ENCODE data around the gene BMP3.

BMP3 gene

DNA sequence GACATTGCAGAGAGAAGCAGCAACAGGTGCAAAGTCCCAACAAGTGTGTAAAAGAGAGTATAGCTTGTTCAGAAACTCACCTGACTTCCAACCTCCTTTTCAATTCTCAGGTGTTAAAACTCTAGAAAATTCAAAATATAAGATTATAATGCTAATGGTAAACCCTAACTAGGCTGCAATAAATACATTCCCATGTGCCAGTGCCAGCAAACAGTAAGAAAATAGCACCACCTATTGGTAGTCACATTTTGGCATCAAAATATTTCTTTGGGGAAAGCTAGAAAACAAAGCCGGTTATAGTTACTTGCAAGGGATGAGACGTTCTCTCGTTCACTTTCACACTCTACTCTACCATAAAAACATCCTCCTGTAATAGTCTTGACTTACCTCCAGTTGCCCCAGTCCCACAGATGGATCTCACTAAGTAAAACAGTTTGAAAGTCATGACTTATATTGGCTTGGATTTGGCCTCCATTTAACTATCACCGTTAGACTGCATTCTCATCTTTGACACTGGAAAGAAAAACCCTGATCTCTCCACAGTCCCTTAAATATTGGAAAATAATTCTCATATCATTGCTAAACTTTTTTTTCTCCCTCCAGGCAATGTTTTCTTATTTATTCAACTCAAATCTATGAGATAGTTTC lies 9.6 kb downstream of the BMP3 start:
- peak; percentile 96 for FAIRE-seq
- TF ChIP-seq POLR2AphosphoS5 (IDR thresholded peaks at IDR 0.05; ENCODE audit: low read depth, low read length): no peak
- no peak for TF ChIP-seq PAX5 (IDR thresholded peaks at IDR 0.05; ENCODE audit: insufficient read depth, low read length, severe bottlenecking)
- TF ChIP-seq TAF1 (IDR thresholded peaks at IDR 0.05; ENCODE audit: low read depth, low read length): no peak
- TF ChIP-seq POU2F2 (IDR thresholded peaks at IDR 0.05; ENCODE audit: low read depth, low read length): no peak
- no peak for TF ChIP-seq POLR2A (IDR thresholded peaks at IDR 0.05; ENCODE audit: low read depth, low read length)
- no peak for TF ChIP-seq SPI1 (IDR thresholded peaks at IDR 0.05; ENCODE audit: low read depth, low read length)
- DNase-seq (ENCODE audit: insufficient read length, low spot score): no peak

DNA sequence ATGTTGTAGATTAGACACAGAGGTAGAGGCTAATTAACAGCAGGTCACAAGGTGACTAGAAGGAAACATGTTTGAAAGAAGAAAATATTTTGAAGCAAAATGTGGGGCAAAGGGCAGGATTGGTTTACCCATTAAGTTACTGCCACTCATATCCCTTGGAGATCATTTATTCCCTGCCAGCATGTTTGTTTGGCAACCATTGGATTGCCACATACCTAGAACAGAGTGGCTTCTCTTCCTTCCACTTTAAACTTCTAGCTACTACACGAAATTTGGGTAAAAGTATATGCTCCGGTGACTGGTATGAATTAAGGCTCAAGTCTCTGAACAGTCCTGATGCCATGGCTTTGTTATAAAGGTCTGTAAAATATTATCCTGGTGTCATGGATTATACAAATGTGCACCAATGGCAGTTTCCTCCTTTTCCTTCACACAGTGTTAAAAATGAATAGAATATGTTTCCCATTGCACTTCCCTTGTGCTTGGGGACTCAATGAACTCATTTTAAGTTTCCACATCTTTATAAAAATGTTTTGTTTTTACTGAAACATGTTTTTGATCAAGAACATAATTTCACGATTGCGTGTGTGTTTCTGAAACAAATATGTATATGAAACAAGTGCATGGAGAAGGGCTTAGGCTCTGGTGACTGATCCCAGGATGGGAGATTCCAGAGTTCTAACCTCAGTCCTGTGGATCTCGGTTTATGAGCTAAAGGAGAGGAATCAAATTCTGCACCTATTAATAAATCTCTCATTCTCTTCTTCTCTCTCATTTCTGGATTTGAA lies 12.3 kb downstream of the BMP3 start:
- DNase-seq (ENCODE audit: insufficient read length, low spot score) (no peak), FAIRE-seq (no peak)
- TF ChIP-seq POLR2AphosphoS5 (IDR thresholded peaks at IDR 0.05; ENCODE audit: low read depth, low read length) (no peak), POU2F2 (IDR thresholded peaks at IDR 0.05; ENCODE audit: low read depth, low read length) (no peak), TAF1 (IDR thresholded peaks at IDR 0.05; ENCODE audit: low read depth, low read length) (no peak), PAX5 (IDR thresholded peaks at IDR 0.05; ENCODE audit: insufficient read depth, low read length, severe bottlenecking) (no peak), POLR2A (IDR thresholded peaks at IDR 0.05; ENCODE audit: low read depth, low read length) (no peak), SPI1 (IDR thresholded peaks at IDR 0.05; ENCODE audit: low read depth, low read length) (no peak)

DNA sequence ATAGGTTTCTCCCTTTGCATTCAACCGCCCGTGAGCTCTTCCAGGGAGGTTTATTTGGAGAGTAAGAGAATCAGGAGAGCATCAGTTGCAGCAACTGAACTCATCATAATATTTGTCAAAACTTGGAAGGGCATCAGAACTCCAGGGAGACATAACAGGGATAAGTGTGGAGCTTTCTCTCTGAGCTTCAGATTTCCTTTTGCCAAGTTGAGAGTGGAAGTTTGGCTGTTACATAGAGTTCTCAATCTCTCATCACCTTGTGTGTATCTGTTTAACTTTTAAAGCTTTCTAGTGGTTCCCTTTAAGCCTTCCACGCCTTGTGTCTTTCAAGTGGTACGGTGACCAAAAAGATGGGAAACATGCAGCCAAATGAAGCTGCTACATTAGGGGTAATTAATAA lies 18.8 kb downstream of the BMP3 start:
- no peak for DNase-seq (ENCODE audit: insufficient read length, low spot score)
- no peak for FAIRE-seq
- TF ChIP-seq PAX5 (IDR thresholded peaks at IDR 0.05; ENCODE audit: insufficient read depth, low read length, severe bottlenecking) (no peak), POU2F2 (IDR thresholded peaks at IDR 0.05; ENCODE audit: low read depth, low read length) (no peak), TAF1 (IDR thresholded peaks at IDR 0.05; ENCODE audit: low read depth, low read length) (no peak)

DNA sequence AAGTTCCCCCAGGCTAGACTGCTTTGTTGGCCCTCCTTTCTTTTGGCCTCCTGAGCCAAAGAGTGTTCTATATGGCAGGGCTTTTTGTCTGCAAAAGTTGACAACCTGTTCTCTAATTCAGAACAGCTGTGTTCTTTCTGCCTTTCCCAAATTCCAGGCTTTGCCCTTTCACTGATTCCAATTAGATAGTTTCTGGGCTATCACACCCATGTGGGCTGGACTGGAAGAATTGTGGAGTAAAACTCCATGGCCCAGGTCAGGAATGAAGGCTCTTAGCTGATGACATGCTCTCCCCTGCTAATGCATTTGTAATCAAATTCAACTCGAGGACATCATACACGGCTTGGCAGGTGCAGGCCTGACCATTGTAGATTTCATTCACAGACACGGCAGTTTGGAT lies 19.4 kb downstream of the BMP3 start:
- no peak for TF ChIP-seq TAF1 (IDR thresholded peaks at IDR 0.05; ENCODE audit: low read depth, low read length)
- no peak for TF ChIP-seq PAX5 (IDR thresholded peaks at IDR 0.05; ENCODE audit: insufficient read depth, low read length, severe bottlenecking)
- TF ChIP-seq POLR2AphosphoS5 (IDR thresholded peaks at IDR 0.05; ENCODE audit: low read depth, low read length): no peak
- TF ChIP-seq SPI1 (IDR thresholded peaks at IDR 0.05; ENCODE audit: low read depth, low read length): no peak
- no peak for TF ChIP-seq POU2F2 (IDR thresholded peaks at IDR 0.05; ENCODE audit: low read depth, low read length)
- TF ChIP-seq POLR2A (IDR thresholded peaks at IDR 0.05; ENCODE audit: low read depth, low read length): no peak
- FAIRE-seq: peak; percentile 41
- DNase-seq (ENCODE audit: insufficient read length, low spot score): no peak

DNA sequence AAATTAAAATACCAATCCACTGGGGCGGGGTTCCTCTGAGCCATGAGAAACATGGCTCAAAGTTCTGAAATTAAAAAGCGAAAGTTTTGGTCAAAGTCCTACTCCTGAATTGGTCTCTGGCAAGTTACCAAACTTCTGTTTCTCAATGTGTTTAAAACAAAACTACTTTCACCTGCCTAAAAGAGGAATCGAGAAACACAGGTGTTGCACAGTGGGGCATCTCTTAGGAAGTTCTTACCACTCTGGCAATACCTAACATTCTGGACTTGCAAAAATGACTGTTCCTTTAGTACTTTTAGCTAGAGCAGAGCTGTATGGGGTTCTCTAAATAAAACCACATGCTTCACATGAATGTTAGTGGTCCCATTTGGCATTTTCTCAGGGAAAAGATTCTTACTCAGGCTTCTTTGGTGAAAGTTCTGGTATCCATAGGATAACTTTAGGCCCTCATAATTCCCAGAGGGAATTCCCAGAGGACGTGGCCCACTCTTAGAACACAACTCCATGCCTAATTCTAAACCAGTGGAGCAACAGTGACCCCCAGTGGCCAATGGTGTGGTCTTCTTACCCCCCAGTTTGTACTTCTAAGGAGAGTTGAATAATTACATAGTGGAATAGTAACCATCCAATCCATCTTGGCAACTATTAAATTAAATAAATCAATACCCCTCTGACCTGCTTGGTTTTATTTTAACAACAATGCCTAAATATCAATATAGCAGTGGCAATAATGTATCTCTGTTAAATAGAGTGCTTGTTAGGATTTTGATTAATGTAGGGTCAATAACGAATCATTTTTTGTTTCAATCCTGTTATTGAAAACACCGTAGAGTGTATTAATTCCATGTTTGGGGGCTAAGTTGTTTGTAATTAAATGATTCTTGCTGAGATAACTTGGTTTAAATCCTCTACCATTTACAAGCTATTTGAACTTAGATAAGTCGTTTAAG lies 21.9 kb downstream of the BMP3 start:
- DNase-seq (ENCODE audit: insufficient read length, low spot score): no peak
- TF ChIP-seq PAX5 (IDR thresholded peaks at IDR 0.05; ENCODE audit: insufficient read depth, low read length, severe bottlenecking) (no peak), SPI1 (IDR thresholded peaks at IDR 0.05; ENCODE audit: low read depth, low read length) (peak; percentile 96), POU2F2 (IDR thresholded peaks at IDR 0.05; ENCODE audit: low read depth, low read length) (peak; percentile 13; the same call in 1 of the 2 replicates), POLR2A (IDR thresholded peaks at IDR 0.05; ENCODE audit: low read depth, low read length) (no peak)
- peak; percentile 90 for FAIRE-seq

DNA sequence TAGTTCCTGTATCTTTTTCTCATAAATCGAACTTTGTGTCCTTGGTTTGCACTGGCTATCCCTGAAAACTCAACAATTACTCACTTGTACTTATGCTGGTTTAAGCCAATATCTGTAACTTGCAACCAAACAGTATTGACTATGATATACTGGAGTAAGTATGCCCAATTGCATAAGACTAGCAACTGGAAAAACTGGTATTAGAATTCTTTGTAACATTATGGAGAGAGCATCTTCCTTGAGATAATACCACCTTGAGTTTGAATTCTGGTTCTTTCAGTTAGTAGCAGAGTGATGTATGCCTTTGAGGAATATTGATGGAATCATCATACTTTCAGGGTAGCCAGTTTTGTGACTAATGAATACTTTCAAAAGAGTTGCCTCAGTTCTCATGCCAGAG lies 28.1 kb downstream of the BMP3 start:
- DNase-seq (ENCODE audit: insufficient read length, low spot score): no peak
- FAIRE-seq: no peak
- TF ChIP-seq POU2F2 (IDR thresholded peaks at IDR 0.05; ENCODE audit: low read depth, low read length) (no peak), PAX5 (IDR thresholded peaks at IDR 0.05; ENCODE audit: insufficient read depth, low read length, severe bottlenecking) (no peak), POLR2AphosphoS5 (IDR thresholded peaks at IDR 0.05; ENCODE audit: low read depth, low read length) (no peak)

DNA sequence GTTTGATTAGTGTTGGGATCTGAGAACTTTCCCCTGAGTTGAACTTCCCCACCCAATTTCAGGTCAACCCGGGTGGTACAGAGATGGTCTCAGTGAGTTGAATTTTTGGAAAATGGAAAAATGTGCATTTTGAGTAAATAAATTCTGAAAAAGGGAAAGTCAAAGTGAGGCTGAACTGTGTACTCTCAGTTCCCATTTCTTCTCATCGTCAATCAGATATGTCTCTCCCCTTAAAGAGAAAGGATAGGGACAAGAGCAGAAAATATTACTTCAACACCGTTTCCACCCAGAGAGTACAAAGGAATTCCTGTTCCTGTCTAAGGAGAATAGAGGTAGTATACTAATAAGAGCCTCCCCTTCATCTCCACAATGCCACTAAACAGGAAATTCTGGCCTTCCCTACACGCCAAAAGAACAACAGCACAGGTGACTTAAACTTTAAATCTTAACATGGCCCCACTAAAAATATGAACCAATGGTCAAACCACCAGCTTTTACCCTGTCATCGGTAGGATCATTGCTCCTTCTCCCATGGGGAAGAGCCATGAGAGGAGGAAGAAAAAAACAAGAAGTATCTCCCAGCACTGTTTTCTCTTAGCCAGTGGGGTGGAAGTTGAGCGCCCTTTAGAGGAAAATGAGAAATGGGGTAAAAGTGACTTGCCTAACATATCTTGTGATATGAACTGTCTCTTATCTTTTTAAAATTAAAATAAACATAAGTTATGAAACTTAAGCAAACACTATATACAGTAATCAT lies 30.3 kb downstream of the BMP3 start:
- DNase-seq (ENCODE audit: insufficient read length, low spot score): no peak
- TF ChIP-seq SPI1 (IDR thresholded peaks at IDR 0.05; ENCODE audit: low read depth, low read length): peak; percentile 83
- no peak for TF ChIP-seq POU2F2 (IDR thresholded peaks at IDR 0.05; ENCODE audit: low read depth, low read length)
- FAIRE-seq: no peak

DNA sequence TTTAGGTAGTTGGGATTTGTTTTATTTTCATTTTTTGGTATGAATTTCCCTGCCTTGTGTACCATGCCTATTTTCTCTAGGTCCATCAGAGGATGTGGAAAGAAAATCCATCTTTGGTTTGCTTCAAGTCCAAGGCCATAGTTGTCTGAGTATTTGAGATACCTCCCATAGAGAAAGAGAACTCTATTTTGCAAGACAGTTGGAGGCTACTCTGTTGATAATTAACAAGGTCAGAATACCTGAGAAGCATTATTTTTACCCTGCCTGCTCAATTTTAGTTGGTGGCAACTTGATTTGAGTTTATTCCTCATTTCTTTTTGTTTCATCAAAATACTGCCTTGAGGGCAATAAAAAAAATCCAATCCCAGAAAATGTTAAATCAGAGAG lies 30.8 kb downstream of the BMP3 start:
- DNase-seq (ENCODE audit: insufficient read length, low spot score): no peak
- TF ChIP-seq SPI1 (IDR thresholded peaks at IDR 0.05; ENCODE audit: low read depth, low read length) (no peak), TAF1 (IDR thresholded peaks at IDR 0.05; ENCODE audit: low read depth, low read length) (no peak), POLR2AphosphoS5 (IDR thresholded peaks at IDR 0.05; ENCODE audit: low read depth, low read length) (no peak), POU2F2 (IDR thresholded peaks at IDR 0.05; ENCODE audit: low read depth, low read length) (no peak), POLR2A (IDR thresholded peaks at IDR 0.05; ENCODE audit: low read depth, low read length) (no peak), PAX5 (IDR thresholded peaks at IDR 0.05; ENCODE audit: insufficient read depth, low read length, severe bottlenecking) (no peak)
- no peak for FAIRE-seq

DNA sequence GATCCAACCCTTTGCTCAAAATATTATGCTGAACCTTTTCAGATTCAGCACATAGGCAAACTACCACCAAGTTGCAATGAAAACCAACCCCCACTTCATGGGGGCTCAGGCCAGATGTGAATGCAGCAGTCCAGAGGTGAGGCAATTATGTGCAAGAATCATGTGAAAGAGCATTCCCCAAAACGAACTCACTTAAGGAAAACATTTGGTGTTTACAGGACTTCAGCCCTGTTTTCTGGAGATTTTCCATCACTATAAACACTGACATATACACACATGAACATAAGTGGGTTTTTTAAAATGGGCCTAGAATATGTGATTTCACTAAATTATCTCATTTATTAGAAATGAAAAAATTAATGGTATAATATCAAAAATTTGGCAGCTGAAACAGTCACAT lies 31.5 kb downstream of the BMP3 start:
- FAIRE-seq (no peak), DNase-seq (ENCODE audit: insufficient read length, low spot score) (no peak)

More for the DNA sequence above, 31.5 kb downstream of the BMP3 start:
- no peak for TF ChIP-seq POU2F2 (IDR thresholded peaks at IDR 0.05; ENCODE audit: low read depth, low read length)
- TF ChIP-seq TAF1 (IDR thresholded peaks at IDR 0.05; ENCODE audit: low read depth, low read length): no peak
- TF ChIP-seq SPI1 (IDR thresholded peaks at IDR 0.05; ENCODE audit: low read depth, low read length): no peak
- TF ChIP-seq POLR2A (IDR thresholded peaks at IDR 0.05; ENCODE audit: low read depth, low read length): no peak
- no peak for TF ChIP-seq PAX5 (IDR thresholded peaks at IDR 0.05; ENCODE audit: insufficient read depth, low read length, severe bottlenecking)
- no peak for TF ChIP-seq POLR2AphosphoS5 (IDR thresholded peaks at IDR 0.05; ENCODE audit: low read depth, low read length)
